ENCODE data around the gene FLYWCH2.
"Not testable (repeated sequence)": the region's sequence is repeated elsewhere in the genome, so short reads cannot be mapped to it uniquely, and the experiment has no call there.

FLYWCH2 gene

DNA sequence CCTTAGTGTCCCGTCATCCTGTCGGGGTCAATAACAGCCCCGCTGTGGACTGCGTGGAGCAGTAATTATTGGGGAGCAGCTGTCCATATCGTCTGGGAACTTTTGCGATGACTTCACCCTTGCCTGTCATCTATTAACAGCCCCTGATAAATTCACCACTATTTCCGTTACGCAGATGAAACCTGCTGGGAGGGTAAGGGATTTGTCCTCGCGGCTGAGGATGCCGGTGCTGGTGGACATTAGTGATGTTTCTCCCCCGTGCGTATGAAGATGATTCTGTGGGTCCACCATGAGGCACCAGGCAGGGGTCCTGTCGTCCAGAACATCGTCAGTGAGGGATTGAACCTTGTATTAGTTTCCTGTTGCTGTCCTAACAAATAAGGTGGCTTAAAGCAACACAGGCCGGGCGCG lies 1.0 kb downstream of the FLYWCH2 start:
- DNase-seq = no peak

DNA sequence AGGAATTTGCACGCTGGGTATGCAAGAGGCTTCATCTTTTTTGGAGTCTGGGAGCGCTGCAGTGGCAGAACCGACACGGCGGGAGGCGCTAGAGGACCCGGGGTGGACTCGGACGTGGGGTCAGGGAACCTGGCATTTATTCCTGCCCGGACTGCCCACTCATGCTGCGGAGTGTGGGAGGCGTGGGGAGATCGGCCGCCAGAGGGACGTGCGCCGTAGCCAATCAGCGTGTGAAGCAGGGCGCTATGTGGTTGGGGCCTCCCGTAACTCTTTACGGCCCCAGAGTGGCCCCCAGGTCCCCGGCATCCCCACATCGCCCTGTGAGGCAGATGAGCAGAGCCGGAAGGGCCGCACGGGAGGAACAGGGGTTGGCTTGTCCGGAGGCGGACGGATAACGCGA lies 11.2 kb downstream of the FLYWCH2 start:
- DNase-seq = no peak

- DNase-seq = no peak
Measured at GRCh38 chr16:2895813-2896212, 12.8 kb downstream of the FLYWCH2 start.

DNA sequence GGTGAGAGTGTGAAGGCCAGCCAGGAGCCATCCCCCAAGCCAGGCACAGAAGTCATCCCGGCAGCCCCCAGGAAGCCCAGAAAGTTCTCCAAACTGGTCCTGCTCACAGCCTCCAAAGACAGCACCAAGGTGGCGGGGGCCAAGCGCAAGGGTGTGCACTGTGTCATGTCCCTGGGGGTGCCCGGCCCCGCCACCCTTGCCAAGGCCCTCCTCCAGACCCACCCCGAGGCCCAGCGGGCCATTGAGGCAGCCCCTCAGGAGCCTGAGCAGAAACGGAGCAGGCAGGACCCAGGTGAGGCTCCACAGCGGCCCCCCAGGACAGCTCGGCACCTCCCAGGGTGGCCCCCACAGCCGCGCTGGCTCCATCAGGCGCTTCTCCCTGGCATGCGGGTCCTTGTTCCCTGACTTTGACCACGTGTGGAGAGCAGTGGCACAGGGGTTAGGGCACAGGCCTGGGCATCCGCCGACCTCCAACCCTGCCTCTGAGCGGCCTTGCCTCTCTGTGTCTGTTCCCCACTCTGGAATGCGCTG lies 13.5 kb downstream of the FLYWCH2 start:
- DNase-seq = no peak

DNA sequence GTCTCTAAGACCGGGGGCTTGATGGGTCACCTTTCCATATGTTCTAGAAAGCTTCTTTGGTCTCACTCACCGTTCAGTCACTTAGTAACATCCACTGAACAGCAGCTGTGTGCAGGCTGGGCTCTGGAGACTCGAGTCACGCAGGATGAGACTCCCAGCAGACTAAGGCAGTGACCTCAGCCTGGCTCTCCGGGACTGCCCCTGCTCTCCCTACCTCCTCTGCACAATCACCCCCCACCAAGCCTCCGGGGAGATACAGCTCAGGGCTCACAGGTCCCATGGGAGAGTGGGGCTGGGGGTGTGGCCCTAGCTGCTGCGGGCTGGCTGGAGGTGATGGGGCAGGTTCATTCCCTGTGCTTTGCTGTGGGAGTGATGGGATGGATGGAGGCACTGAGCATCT lies 14.1 kb downstream of the FLYWCH2 start:
- DNase-seq = no peak

DNA sequence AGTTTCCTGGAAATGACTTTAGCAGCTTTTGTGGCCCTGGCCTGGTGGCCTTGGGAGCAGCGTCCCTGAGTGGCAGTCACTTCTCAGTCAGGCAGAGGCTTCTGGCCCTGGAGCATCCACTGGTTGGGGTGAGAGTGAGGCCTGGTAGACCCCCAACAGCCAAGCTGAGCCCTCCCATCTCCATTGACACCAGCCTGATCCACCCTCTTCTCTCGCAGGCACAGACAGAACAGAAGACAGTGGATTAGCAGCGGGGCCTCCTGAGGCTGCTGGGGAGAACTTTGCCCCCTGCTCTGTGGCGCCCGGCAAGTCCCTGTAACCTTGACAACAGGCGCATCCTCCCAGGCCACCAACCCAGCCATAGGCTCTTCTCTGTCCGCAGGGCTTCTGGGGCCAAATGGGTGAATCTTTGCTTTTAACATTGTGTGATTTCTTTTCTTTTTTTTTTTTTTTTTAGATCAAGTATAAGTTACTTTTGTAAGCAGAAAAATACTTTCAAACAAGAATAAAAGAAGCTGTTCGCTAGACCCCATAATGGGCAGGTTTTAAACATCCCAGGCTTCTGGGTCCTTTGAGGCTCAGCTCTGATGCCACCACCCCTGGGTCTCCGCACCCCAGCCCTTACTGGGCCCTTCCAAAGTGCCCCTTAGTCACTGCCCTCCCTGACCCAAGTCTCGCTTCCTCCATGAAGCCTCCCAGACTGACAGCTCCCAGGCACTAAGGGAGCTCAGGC lies 16.0 kb downstream of the FLYWCH2 start:
- DNase-seq = no peak

DNA sequence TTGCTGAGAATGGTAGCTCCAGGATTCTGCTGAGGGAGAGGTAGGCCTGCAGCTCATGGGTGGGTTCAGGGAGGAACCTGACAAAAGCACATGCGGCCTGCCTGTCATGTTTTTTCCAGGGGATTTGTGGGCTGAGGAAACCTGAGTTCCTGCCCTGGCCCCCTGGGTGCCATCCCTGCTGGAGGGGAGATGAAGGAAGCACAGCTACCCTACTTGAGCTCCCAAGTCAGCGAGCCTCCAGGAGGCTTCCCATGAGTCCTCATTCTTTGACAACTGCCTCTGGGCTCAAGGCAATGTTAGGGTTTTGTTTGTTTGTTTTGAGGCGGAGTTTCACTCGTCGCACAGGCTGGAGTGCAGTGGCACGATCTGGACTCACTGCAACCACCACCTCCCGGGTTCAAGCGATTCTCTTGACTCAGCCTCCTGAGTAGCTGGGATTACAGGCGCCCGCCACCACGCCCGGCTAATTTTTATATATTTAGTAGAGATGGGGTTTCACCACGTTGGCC lies 16.6 kb downstream of the FLYWCH2 start:
- DNase-seq = no peak

- DNase-seq = no peak
Measured at GRCh38 chr16:2900526-2901075, 17.6 kb downstream of the FLYWCH2 start.

- DNase-seq = no peak
Measured at GRCh38 chr16:2902337-2903130, 19.5 kb downstream of the FLYWCH2 start.

DNA sequence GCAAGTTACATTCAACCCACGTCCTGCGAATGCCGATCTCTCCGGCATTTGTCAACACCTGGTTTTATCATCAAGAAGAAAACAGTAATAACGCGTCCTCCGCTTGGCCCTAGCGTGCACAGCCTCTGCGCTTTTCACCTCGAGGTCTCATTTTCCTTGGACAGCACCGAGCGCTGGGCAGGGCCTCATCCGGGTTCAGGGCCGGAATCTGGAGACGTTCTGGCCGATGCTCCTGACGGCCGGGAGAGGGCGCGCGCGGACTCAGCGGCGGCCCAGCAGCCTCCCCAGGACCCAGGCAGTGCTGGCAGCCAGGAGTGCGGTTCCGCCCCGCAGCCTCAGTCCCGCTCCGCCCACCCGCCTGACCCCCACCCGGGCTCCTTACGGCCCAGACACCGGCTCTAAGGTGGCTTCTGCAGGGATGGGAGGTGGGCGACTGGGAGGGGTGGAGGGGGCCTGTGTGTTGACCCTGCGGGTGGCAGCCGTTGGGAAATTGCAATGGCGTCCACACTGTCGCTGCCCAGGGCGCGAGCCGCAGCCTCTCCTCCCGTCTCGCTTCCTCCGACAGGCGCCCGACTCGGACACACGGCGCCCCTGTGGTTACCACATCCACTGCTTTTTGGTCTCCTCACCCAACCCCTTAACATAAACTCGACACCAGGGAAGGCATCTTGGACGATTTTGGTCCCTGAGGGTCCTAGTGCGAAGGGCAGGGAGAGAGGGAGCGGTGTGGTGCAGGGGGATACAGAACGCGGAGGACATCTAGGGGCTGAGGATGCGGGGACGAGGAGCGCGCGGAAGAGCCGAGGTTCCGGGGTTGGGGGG lies 21.3 kb downstream of the FLYWCH2 start:
- DNase-seq = peak; percentile 34

- no peak for DNase-seq
Measured at GRCh38 chr16:2904922-2905240, 21.9 kb downstream of the FLYWCH2 start.

GRCh38 chr16:2905241-2905987 lies 22.4 kb downstream of the FLYWCH2 start:
- DNase-seq = peak; percentile 85

DNA sequence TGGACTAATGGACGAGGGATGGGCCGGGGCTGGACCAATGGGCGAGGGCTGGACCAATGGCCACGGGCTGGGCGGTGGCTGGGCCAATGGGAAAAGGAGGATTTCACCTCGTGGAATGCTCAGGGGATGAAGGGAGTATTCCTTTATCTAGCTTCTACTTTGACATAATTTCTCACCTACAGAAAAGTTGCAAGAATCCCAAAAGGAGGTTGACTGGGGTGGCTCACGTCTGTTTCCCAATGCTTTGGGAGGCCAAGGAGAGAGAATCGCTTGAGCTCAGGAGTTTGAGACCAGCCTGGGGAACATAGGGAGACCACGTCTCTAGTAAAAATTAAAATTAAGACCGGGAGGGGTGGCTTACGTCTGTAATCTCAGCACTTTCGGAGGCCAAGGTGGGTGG lies 23.0 kb downstream of the FLYWCH2 start:
- DNase-seq = no peak

GRCh38 chr16:2907084-2907753 lies 24.2 kb downstream of the FLYWCH2 start:
- not testable (repeated sequence) for DNase-seq

- DNase-seq = no peak
Measured at GRCh38 chr16:2910441-2910969, 27.5 kb downstream of the FLYWCH2 start.

DNA sequence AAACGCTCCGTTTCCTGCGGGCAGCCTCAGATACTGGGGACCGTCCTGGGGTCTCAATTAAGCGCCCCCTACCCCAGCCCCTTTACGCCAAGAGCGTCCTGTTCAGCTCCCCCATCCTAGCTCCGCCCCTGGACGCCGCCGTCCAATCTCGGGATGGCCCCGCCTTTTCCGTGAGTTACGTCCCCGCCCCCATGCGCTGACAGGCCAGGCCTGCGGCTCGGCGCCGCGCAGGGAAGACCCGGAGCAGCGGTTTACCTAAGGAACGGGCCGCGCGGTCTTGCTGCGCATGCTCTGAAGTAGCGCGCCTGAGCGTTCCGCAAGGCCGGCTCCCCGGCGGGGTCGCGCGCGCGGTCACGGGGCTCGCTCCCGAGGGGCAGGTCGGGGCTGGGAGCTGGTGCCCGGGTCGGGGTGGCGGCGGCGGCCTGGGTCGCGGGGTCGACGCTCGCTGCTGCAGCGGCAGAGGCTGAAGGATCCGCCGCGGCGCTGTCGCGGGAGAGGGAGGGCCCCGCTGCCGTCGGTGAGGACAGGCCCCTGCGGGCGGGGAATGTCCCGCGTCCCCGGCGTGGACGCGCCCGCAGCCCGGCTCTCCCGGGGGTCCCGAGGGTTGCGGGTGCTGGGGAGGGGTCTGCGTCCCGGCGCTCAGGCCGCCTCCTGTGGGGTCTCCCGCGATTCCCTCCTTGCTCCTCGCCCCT lies 28.8 kb downstream of the FLYWCH2 start, which contains the start of gene FLYWCH1:
FLYWCH1 (plus strand) TSS at position 294 of the 692 bp plus-strand sequence. CDS start 17,755 bp downstream, outside the sequence.
- peak; percentile 79 for DNase-seq

- no peak for DNase-seq
Measured at GRCh38 chr16:2912330-2913199, 29.6 kb downstream of the FLYWCH2 start.

- no peak for DNase-seq
Measured at GRCh38 chr16:2913603-2914002, 30.6 kb downstream of the FLYWCH2 start.

DNA sequence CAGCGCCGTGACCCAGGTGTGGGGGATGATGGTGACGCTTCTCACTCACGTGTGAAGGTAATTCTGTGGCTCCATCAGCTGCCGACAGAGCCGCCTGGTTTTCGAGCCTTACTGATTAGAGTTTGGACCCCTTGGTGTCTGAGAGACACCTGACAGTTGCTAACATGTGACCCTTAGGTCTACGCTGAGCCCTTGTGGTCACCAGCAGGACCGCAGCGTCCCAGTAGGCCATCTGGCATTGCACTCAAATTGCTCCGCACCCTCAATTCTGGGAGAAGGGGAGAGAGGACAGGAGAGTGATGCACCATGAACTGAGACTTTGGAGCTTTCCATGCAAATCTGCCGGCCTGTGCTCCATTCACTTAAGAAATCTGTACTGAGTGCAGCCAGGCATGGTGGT lies 31.2 kb downstream of the FLYWCH2 start:
- DNase-seq = no peak

Data from NCI-H1048 (cell line).